Body of pancreas (tissue), 4 donors: ENCODE data around the gene CSTPP1. TPM values are rescaled to one million over a fixed set of nuclear protein-coding genes. Genes with fewer than 3 reads are reported as not detected.

Source experiments
- ATAC-seq: fragments of 150-250 bp; one replicate; pipeline ENCODE4 v1.9.1; 2016
- DNase-seq, 4 donors: peaks; one replicate each; pipeline ENCODE4 v3.0.0-alpha.2; 2019
- H3K27ac ChIP-seq, 4 donors: fragments of 200-600 bp; sonication (generic); 1 replicate in 3 of 4; 2 replicates in 1 of 4; pipeline versions ENCODE4 v1.5.1 to v1.6.1; 2016 to 2019; ENCODE audit warnings: mild to moderate bottlenecking in 1 of 4, mixed read lengths in 1 of 4, moderate library complexity in 1 of 4
- H3K27me3 ChIP-seq, 2 donors: fragments of 200-600 bp; sonication (generic); one replicate each; pipeline ENCODE4 v1.6.0; 2016; ENCODE audit warnings: mild to moderate bottlenecking in 1 of 2
- H3K36me3 ChIP-seq, 2 donors: fragments of 200-600 bp; sonication (generic); replicated peaks in 1 of 2; 2 replicates each; pipeline ENCODE4 v1.5.1; 2016; ENCODE audit warnings: low read depth in 2 of 2; ENCODE audit not compliant: insufficient read depth in 1 of 2
- H3K4me1 ChIP-seq: fragments of 200-600 bp; sonication (generic); one replicate; pipeline ENCODE4 v1.6.0; 2016
- H3K4me3 ChIP-seq, 2 donors: fragments of 200-600 bp; sonication (generic); 1 replicate in 1 of 2; 2 replicates in 1 of 2; pipeline ENCODE4 v1.5.1; 2016 to 2019
- H3K9me3 ChIP-seq, 3 donors: fragments of 200-600 bp; sonication (generic); 1 replicate in 2 of 3; 2 replicates in 1 of 3; pipeline ENCODE4 v1.5.1; 2016
- POLR2A ChIP-seq, 3 donors: fragments of 450-650 bp; IDR thresholded peaks; one replicate each; pipeline ENCODE4 v1.6.1; 2016; ENCODE audit warnings: antibody characterized with exemption in 3 of 3, mild to moderate bottlenecking in 2 of 3
- WGBS, 2 donors: methylation state at CpG; one replicate each; pipeline ENCODE4 v1.1.5; 2017; 5-methylcytosine and 5-hydroxymethylcytosine counted together
- intact Hi-C: fragments of 100-400 bp; cut with DNase I; formaldehyde crosslinking; loops from one replicate; pipeline ENCODE4 v1.15.1; 2023
- total RNA-seq, 2 donors: library from RNA; depleted of rRNA; stranded (reverse); fragments of >200 nt; gene quantifications; one replicate each; pipeline ENCODE4 v1.1.0, GENCODE V29; 2016
- TF ChIP-seq, protein P1 (sequence below), 7 experiments: fragments of 450-650 bp in 4 of 7; fragments of 200-600 bp in 3 of 7; sonication (generic) in 3 of 7; IDR thresholded peaks; one replicate each; pipeline ENCODE4 v1.5.1; 2016 to 2019; ENCODE audit warnings: antibody characterized with exemption in 7 of 7

The CSTPP1 gene
- total RNA-seq, 2 donors from 2014 or later: 11.2 to 13.2 TPM

DNA sequence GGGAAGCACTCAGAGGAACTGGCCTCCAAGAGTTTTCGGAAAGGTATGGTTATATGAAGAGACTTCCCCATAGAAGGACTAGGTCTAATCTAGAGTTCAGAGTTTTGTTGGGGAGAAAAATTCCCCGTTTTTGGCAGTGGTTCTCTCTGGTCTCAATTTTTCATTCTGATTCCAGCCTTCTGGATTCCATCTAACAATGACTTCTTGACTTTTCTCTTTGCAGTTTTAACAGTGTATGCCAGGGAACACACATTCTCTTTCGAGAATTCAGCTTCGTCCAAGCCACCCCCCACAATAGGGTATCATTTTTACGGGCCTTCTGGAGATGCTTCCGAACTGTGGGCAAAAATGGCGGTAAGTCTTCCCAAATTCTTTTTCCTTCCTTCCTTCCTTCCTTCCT is 115.6 kb downstream of the CSTPP1 start:
- H3K4me1 ChIP-seq: no peaks in the 10 kb centered on the region
- no peaks in the 10 kb centered on the region for H3K27me3 ChIP-seq
- no peaks in the 10 kb centered on the region for H3K36me3 ChIP-seq
- intact Hi-C loops: no loop called here
- DNase-seq (no peak), ATAC-seq (no peak)
- H3K9me3 ChIP-seq: no peaks in the 10 kb centered on the region
- WGBS, 2 donors: 85 to 87% methylated on average over 7 of the region's 7 CpGs
- no peak overlapping the region for H3K4me3 ChIP-seq
- no peak overlapping the region for H3K27ac ChIP-seq
- TF ChIP-seq, protein P1, sequence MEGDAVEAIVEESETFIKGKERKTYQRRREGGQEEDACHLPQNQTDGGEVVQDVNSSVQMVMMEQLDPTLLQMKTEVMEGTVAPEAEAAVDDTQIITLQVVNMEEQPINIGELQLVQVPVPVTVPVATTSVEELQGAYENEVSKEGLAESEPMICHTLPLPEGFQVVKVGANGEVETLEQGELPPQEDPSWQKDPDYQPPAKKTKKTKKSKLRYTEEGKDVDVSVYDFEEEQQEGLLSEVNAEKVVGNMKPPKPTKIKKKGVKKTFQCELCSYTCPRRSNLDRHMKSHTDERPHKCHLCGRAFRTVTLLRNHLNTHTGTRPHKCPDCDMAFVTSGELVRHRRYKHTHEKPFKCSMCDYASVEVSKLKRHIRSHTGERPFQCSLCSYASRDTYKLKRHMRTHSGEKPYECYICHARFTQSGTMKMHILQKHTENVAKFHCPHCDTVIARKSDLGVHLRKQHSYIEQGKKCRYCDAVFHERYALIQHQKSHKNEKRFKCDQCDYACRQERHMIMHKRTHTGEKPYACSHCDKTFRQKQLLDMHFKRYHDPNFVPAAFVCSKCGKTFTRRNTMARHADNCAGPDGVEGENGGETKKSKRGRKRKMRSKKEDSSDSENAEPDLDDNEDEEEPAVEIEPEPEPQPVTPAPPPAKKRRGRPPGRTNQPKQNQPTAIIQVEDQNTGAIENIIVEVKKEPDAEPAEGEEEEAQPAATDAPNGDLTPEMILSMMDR (IDR thresholded peaks at IDR 0.05): no peak
- TF ChIP-seq POLR2A (IDR thresholded peaks at IDR 0.05): no peak

DNA sequence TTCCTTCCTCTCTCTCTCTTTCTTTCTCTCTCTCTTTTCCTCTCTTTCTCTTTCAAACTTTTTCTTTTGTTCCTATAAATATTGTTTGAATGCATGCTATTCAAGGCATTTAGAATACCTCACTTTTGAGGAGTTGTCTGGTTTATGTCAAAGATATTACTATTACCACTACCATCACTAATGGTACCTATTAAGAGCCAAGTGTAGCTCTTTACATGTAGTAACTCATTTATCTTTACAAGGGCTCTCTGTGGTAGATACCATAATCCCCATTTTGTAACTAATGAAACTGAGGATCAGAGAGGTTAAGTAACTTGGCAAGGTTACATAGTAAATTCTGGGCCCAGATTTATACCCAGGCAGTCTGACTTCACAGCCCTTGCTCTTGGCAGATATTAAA is 116.0 kb downstream of the CSTPP1 start:
- H3K4me1 ChIP-seq: no peaks in the 10 kb centered on the region
- DNase-seq (no peak), ATAC-seq (no peak)
- no peaks in the 10 kb centered on the region for H3K27me3 ChIP-seq
- no peak overlapping the region for H3K4me3 ChIP-seq
- H3K36me3 ChIP-seq: no peaks in the 10 kb centered on the region
- H3K9me3 ChIP-seq: no peaks in the 10 kb centered on the region
- intact Hi-C loops: no loop called here
- TF ChIP-seq POLR2A (IDR thresholded peaks at IDR 0.05): no peak
- TF ChIP-seq, protein P1 (IDR thresholded peaks at IDR 0.05): no peak
- H3K27ac ChIP-seq: no peak overlapping the region

DNA sequence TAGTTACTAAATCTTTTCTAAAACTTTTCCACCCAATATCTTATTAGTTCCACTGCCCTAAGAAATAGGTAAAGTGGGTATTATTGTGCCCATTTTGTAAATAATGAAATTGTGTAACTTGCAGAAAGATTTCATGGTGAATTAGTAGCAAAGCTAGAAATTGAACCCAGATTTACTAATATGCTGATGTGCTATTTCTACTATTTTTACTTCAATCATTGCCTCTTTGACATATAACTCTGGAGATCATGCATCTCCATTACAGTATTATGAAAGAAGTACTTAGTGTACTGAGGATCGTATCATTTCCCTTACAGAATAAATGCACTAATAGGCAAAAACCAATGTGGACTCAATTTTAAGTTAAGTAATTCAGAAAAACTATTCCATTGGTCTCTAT is 119.0 kb downstream of the CSTPP1 start:
- no peaks in the 10 kb centered on the region for H3K4me1 ChIP-seq
- no peaks in the 10 kb centered on the region for H3K27me3 ChIP-seq
- no peak for TF ChIP-seq POLR2A (IDR thresholded peaks at IDR 0.05)
- TF ChIP-seq, protein P1 (IDR thresholded peaks at IDR 0.05): no peak
- ATAC-seq (no peak), DNase-seq (no peak)
- H3K9me3 ChIP-seq: no peaks in the 10 kb centered on the region
- H3K36me3 ChIP-seq: no peaks in the 10 kb centered on the region
- no peak overlapping the region for H3K27ac ChIP-seq
- intact Hi-C loops: no loop called here
- H3K4me3 ChIP-seq: no peak overlapping the region
- whole genome bisulfite sequencing, 2 donors: 76 to 100% methylated on average over 1 of the region's 1 CpG

DNA sequence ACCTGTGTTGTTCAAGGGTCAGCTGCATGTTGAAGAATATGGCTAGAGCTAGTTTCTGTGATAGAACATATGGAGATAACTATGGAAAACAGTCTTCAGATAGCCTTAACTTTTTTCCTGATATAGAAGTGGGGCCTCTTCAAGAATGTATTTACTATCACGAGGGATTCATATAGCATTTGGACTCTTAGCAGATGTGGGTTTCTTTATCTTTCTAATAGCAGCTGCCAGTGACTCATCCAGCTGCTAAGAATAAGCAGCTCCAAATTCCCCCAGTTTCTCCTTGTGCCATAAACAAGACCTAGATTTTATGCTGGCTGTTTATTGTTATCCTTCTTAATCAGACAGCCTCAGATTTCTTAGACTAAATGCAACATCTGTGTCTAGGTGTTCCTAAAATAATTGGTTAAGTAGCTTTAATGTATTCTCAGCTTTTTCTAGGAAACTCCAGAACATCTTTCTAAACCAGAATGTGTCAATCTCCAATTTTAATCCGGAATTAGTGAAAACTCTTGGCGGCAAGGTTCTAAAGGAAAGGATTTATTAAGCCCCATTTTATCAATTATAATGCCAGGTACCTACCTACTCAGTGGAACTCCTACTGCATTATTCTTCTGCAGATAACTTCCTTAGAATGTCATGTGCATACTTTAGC is 119.8 kb downstream of the CSTPP1 start:
- H3K4me3 ChIP-seq: no peak overlapping the region
- no peaks in the 10 kb centered on the region for H3K9me3 ChIP-seq
- TF ChIP-seq POLR2A (IDR thresholded peaks at IDR 0.05): no peak
- TF ChIP-seq, protein P1 (IDR thresholded peaks at IDR 0.05): no peak
- H3K27ac ChIP-seq: no peak overlapping the region
- DNase-seq (no peak), ATAC-seq (no peak)
- 64 to 74% methylated on average over 3 of the region's 3 CpGs for WGBS, 2 donors
- intact Hi-C loops: no loop called here
- no peaks in the 10 kb centered on the region for H3K27me3 ChIP-seq
- no peaks in the 10 kb centered on the region for H3K36me3 ChIP-seq
- H3K4me1 ChIP-seq: no peaks in the 10 kb centered on the region

DNA sequence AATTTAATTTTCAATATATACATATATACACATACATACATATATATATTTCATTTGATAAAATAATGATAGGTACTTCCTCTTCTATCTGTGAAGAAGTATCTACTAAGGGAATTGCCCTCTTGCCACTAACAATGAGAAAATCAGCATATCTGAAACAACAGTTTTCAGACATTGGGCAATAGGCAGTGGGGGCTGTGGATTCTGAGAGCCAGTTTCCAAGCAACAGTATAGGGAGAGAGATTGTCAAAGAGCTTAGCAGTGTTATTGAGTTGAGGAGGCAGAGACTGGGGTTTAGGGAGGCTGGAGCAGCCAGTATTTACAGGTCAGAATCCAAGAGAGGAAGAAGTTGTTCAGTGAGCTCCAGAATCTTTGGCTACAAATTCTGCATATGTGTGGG is 120.8 kb downstream of the CSTPP1 start:
- ATAC-seq (no peak), DNase-seq (no peak)
- H3K4me3 ChIP-seq: no peak overlapping the region
- H3K36me3 ChIP-seq: no peaks in the 10 kb centered on the region
- H3K27me3 ChIP-seq: no peaks in the 10 kb centered on the region
- H3K9me3 ChIP-seq: no peaks in the 10 kb centered on the region
- TF ChIP-seq POLR2A (IDR thresholded peaks at IDR 0.05): no peak
- TF ChIP-seq, protein P1 (IDR thresholded peaks at IDR 0.05): no peak
- H3K4me1 ChIP-seq: no peaks in the 10 kb centered on the region
- no peak overlapping the region for H3K27ac ChIP-seq
- intact Hi-C loops: no loop called here
